GM12878 (cell line): Measurements from ENCODE around the gene SPRY1. TPM values are rescaled to one million over a fixed set of nuclear protein-coding genes. Genes with fewer than 3 reads are reported as not detected.

ENCODE experiments used
- ATAC-seq: fragments of 200-7000 bp; cut with Tn5 transposase; 3 replicates; pipeline ENCODE4 v1.9.1; 2020; ENCODE audit warnings: mild to moderate bottlenecking, moderate library complexity
- BruUV-seq: library from RNA; stranded (reverse); fragments of 400-500 nt; replicated peaks from 2 replicates; lab custom pipeline; 2021; lab: Mats Ljungman, UMichigan
- CTCF ChIA-PET: fragments of 300-600 bp; sonication (Branson Sonifier 250); formaldehyde crosslinking; extraction: SDS; loops from one replicate; lab custom pipeline; 2021; ENCODE audit warnings: inconsistent platforms; lab: Yijun Ruan, JAX
- POLR2A ChIA-PET: fragments of 350-600 bp; formaldehyde crosslinking; extraction: SDS; loops from one replicate; lab custom pipeline; 2021; ENCODE audit warnings: inconsistent platforms; lab: Charles Lee
- RAD21 ChIA-PET: fragments of 300-600 bp; sonication (Branson Sonifier 250); formaldehyde crosslinking; loops from one replicate; lab custom pipeline; 2023; ENCODE audit warnings: antibody characterized with exemption; ENCODE audit not compliant: unreplicated experiment; lab: Charles Lee
- SMC1A ChIA-PET: fragments of 300-600 bp; sonication (Branson Sonifier 250); formaldehyde crosslinking; loops from one replicate; lab custom pipeline; 2023; ENCODE audit not compliant: unreplicated experiment, uncharacterized antibody; lab: Charles Lee
- DNase-seq: peaks from one replicate; pipeline ENCODE4 v3.0.0-alpha.2; 2011; ENCODE audit warnings: low read depth, low spot score
- FAIRE-seq: peaks from 3 replicates; lab custom pipeline; 2011; peaks lifted over from hg19 to GRCh38; lab: Jason Lieb, UNC
- H2AFZ ChIP-seq: 2 replicates; pipeline ENCODE4 v1.6.0; 2011; ENCODE audit warnings: low read depth, low read length, control low read depth; ENCODE audit not compliant: control insufficient read depth
- H3K27ac ChIP-seq: 2 replicates; pipeline ENCODE4 v1.5.1; 2011; ENCODE audit warnings: control low read depth; ENCODE audit not compliant: control insufficient read depth, insufficient read depth
- H3K27me3 ChIP-seq, 2 experiments: replicated peaks in 1 of 2; 2 replicates each; pipeline versions ENCODE4 v1.6.0 to v1.6.1; 2011; ENCODE audit warnings: low read length in 1 of 2; ENCODE audit not compliant: control insufficient read depth in 2 of 2, insufficient read depth in 2 of 2
- H3K36me3 ChIP-seq, 2 experiments: 2 replicates each; pipeline ENCODE4 v1.5.1; 2011; ENCODE audit warnings: low read length in 1 of 2; ENCODE audit not compliant: control insufficient read depth in 2 of 2, insufficient read depth in 2 of 2
- H3K4me1 ChIP-seq: 2 replicates; pipeline ENCODE4 v1.6.1; 2011; ENCODE audit warnings: mild to moderate bottlenecking, low read length, moderate library complexity, mixed read lengths; ENCODE audit not compliant: control insufficient read depth, insufficient read depth
- H3K4me2 ChIP-seq: 2 replicates; pipeline ENCODE4 v1.6.0; 2011; ENCODE audit warnings: control low read depth; ENCODE audit not compliant: control insufficient read depth, insufficient read depth
- H3K4me3 ChIP-seq: fragments of 200-600 bp; sonication (generic); 2 replicates; pipeline ENCODE4 v1.5.1; 2016
- H3K79me2 ChIP-seq: 2 replicates; pipeline ENCODE4 v1.6.0; 2011; ENCODE audit warnings: low read length; ENCODE audit not compliant: control insufficient read depth, insufficient read depth
- H3K9ac ChIP-seq: 2 replicates; pipeline ENCODE4 v1.8.0; 2011; ENCODE audit warnings: low read length, control low read depth, mixed read lengths; ENCODE audit not compliant: control insufficient read depth, insufficient read depth
- H3K9me3 ChIP-seq: replicated peaks from 3 replicates; pipeline ENCODE4 v1.5.1; 2011; ENCODE audit warnings: mild to moderate bottlenecking, low read length; ENCODE audit not compliant: control insufficient read depth, insufficient read depth
- H4K20me1 ChIP-seq: 2 replicates; pipeline ENCODE4 v1.6.0; 2011; ENCODE audit not compliant: control insufficient read depth, insufficient read depth
- CBX5 ChIP-seq: sonication (generic); IDR thresholded peaks from 2 replicates; pipeline ENCODE4 v1.6.1; 2016; ENCODE audit warnings: low read depth, moderate library complexity, mild to moderate bottlenecking, inconsistent platforms
- CTCF ChIP-seq, 3 experiments: IDR thresholded peaks in 2 of 3; conservative IDR thresholded peaks in 1 of 3; 2 replicates each; pipeline ENCODE4 v1.5.1; 2011; ENCODE audit warnings: low read depth in 3 of 3, low read length in 3 of 3, mild to moderate bottlenecking in 3 of 3, control low read depth in 2 of 3, moderate library complexity in 2 of 3, inconsistent platforms in 1 of 3, mixed read lengths in 1 of 3; ENCODE audit not compliant: control insufficient read depth in 2 of 3, insufficient read depth in 1 of 3; ENCODE audit errors: extremely low read depth in 1 of 3
- LARP7 ChIP-seq: fragments of 450-650 bp; IDR thresholded peaks from 2 replicates; pipeline ENCODE4 v1.6.1; 2017; ENCODE audit warnings: mild to moderate bottlenecking
- PAX5 ChIP-seq: IDR thresholded peaks from 2 replicates; pipeline ENCODE4 v1.6.1; 2011; ENCODE audit warnings: low read depth, low read length, borderline replicate concordance
- RAD21 ChIP-seq: IDR thresholded peaks from 2 replicates; pipeline ENCODE4 v1.6.1; 2011; ENCODE audit warnings: mild to moderate bottlenecking, low read depth, low read length, moderate library complexity; ENCODE audit not compliant: insufficient read depth
- RCOR1 ChIP-seq: conservative IDR thresholded peaks from 2 replicates; pipeline ENCODE4 v1.6.1; 2012; ENCODE audit warnings: low read depth, low read length, improper control_type of control experiment
- SP1 ChIP-seq: IDR thresholded peaks from one replicate; pipeline ENCODE4 v1.6.1; 2011; ENCODE audit warnings: low read depth, low read length
- WRNIP1 ChIP-seq: IDR thresholded peaks from 2 replicates; pipeline ENCODE4 v1.6.1; 2011; ENCODE audit warnings: low read depth, low read length, improper control_type of control experiment, borderline replicate concordance
- WGBS: methylation state at CpG from one replicate; pipeline ENCODE4 v1.1.6; 2016; ENCODE audit warnings: low lambda C conversion rate; ENCODE audit not compliant: insufficient replicate concordance, insufficient coverage; ENCODE audit errors: missing lambda C conversion rate; 5-methylcytosine and 5-hydroxymethylcytosine counted together
- in situ Hi-C: fragments of 300-500 bp; cut with MboI; formaldehyde crosslinking; loops from 9 replicates; pipeline ENCODE4 v1.14.3; 2018; ENCODE audit warnings: mixed read lengths
- intact Hi-C: fragments of 100-400 bp; cut with micrococcal nuclease; formaldehyde crosslinking; loops from one replicate; pipeline ENCODE4 v1.14.2; 2022; ENCODE audit not compliant: unreplicated experiment
- polyA plus RNA-seq, 11 experiments: library from polyadenylated mRNA; depleted of rRNA in 4 of 11; unstranded in 6 of 11; stranded (reverse) in 5 of 11; fragments of >200 nt; fragmentation: Nextera tagmentation in 4 of 11; fragmentation: Illumina TruSeq in 1 of 11; extraction: Ambion mirVana in 4 of 11; extraction: Trizol in 1 of 11; gene quantifications; 1 replicate in 1 of 11; 2 replicates in 10 of 11; pipeline versions ENCODE4 v1.2.1 to v1.2.3, GENCODE V29; 2011 to 2016; ENCODE audit warnings: inconsistent platforms in 2 of 11, missing spikeins in 2 of 11, low read depth in 1 of 11
- total RNA-seq, 4 experiments: library from RNA; depleted of rRNA in 3 of 4; stranded (reverse); fragments of >200 nt in 3 of 4; fragmentation: Illumina TruSeq in 1 of 4; extraction: Trizol in 1 of 4; gene quantifications; 2 replicates each; pipeline versions ENCODE4 v1.2.1 to v1.2.3, GENCODE V29; 2013 to 2021

The SPRY1 gene
- total and polyA plus RNA-seq, 10 of the 15 experiments (the other 5 are each of a cell fraction or from before 2014, with no cell fraction given) = 0.05 to 5.7 (median 0.23) TPM; not detected in 2

GRCh38 chr4:123348946-123349345 lies 47.6 kb upstream of the SPRY1 start:
- no peak overlapping the region for H2AFZ ChIP-seq
- no peaks in the 10 kb centered on the region for H3K36me3 ChIP-seq
- no peaks in the 10 kb centered on the region for H4K20me1 ChIP-seq
- no peaks in the 10 kb centered on the region for H3K9me3 ChIP-seq
- BruUV-seq = no TSS peak
- no peak overlapping the region for H3K4me2 ChIP-seq
- ChIA-PET SMC1A (interaction anchor here (0.8 to 1.6 kb wide), 2 partner anchors 310 to 1202 kb away, joined by 3 to 4 read pairs; no protein-coding TSS in a partner anchor), RAD21 (no interaction called here), POLR2A (no interaction called here), CTCF (interaction anchor here (1.0 to 1.2 kb wide), 2 partner anchors 30 to 36 kb away, joined by 3 read pairs; no protein-coding TSS in a partner anchor)
- in situ Hi-C loops (no loop called here), intact Hi-C loops (no loop called here)
- H3K27me3 ChIP-seq = no peaks in the 10 kb centered on the region; a peak in 2 of 4 replicates
- no peak overlapping the region for H3K9ac ChIP-seq
- 68% methylated on average over 4 of the region's 4 CpGs for WGBS
- H3K79me2 ChIP-seq = no peaks in the 10 kb centered on the region
- no peaks in the 10 kb centered on the region for H3K4me1 ChIP-seq
- TF ChIP-seq RCOR1 = no peak
- TF ChIP-seq SP1 = no peak
- TF ChIP-seq CTCF (IDR thresholded peaks at IDR 0.05 in 2 of 3, conservative IDR thresholded peaks at IDR 0.05 in 1 of 3; ENCODE audit: control insufficient read depth in 2 of 3, extremely low read depth in 1 of 3, insufficient read depth in 1 of 3, low read depth in 3 of 3, low read length in 3 of 3) = no peak
- no peak for TF ChIP-seq CBX5
- no peak for TF ChIP-seq LARP7
- no peak for TF ChIP-seq RAD21
- no peak for TF ChIP-seq PAX5
- no peak for TF ChIP-seq WRNIP1
- H3K27ac ChIP-seq = no peak overlapping the region
- DNase-seq (no peak), ATAC-seq (no peak), FAIRE-seq (no peak)
- no peak overlapping the region for H3K4me3 ChIP-seq
